Germinal center (tissue), 1 donor: ENCODE results near the gene RABEP1.

Experiments used
- DNase-seq: peaks from one replicate; pipeline ENCODE4 v3.0.0; 2012; ENCODE audit warnings: mixed read lengths, low spot score

The RABEP1 gene

DNA sequence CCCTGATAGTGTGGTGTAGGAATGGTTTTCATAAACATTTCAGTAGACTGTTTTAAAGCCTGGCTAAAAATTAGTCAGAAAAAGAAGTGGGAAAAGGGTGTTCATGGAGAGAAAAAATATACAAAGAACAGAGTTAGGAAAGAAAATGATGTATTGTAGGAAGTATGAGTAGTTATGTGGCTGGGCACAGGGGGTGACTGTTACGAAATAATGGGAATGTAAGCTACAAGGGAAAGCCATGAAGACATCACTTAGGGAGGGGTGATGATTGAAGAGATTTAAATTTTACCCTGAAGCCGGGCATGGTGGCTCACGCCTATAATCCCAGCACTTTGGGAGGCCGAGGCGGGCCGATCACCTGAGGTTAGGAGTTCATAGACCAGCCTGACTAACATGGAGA, 82.1 kb downstream of the RABEP1 start:
- DNase-seq: no peak

DNA sequence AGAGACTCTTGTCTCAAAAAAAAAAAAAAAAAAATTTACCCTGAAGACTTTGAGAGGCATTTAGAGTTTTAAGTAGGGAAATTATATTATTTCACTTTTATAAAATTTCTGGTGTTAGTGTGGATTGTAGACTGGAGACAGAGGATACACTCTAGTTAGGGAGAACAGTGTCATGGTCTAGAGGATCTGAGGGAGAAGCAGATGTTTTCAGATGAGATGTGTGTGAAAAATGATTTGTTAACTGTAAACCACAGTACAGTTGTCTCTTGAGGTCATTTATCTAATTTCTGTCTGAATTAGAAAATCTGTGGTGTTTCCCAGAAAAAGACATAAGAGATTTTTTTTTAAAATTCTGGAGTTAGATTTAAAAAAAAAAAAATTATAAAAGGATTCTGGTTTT, 82.6 kb downstream of the RABEP1 start:
- DNase-seq: no peak

GRCh38 chr17:5365831-5366230, 83.7 kb downstream of the RABEP1 start:
- no peak for DNase-seq

DNA sequence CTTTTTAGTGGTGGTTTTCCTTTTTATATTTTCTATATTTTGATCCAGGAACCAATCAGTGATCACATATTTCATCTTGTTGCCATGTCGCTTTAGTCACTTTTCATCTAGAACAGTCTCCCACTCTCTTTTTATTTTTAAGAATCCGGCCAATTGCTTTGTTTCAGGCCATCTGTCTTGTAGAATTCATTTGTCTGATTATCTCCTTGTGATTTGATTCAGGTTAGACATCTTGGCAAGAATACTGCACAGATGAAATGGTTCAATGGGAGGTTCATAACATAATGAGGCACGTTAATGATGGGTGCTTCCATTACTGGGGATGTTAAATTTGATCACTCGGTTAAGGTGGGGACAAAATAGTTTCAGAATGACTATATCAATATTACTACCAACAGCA, 88.3 kb downstream of the RABEP1 start:
- no peak for DNase-seq

- no peak for DNase-seq
Measured at GRCh38 chr17:5373112-5373511, 91.0 kb downstream of the RABEP1 start.

DNA sequence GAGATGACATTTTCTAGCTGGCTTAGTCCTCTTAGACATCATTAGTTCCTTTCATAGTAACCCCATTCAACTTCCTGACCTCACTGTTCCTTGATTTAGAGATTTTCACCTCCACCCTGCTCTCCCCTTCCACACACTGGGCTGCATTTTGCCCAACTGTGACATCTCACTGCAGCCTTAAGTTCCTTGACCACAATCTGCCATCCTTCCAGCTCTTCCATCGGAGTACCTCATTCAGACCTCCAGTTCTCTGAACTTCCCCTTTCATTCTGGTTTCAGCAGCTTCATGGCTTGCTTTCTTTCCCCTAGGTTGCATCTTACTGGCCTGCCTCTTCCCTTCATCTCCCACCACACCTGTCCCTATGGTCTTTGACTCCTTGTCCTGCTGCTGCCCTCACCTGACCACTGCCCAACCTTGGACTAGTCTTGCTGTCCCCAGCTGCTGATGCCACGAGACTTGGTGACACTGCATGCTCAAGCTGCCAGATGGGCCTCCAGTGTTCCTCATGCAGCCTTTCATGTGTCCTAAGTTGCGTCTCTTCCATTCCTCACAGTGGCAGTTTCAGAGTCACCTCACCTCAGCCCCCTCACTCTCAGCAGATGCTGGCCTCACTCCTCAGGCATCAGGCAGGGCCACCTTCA, 96.6 kb downstream of the RABEP1 start:
- DNase-seq: no peak

DNA sequence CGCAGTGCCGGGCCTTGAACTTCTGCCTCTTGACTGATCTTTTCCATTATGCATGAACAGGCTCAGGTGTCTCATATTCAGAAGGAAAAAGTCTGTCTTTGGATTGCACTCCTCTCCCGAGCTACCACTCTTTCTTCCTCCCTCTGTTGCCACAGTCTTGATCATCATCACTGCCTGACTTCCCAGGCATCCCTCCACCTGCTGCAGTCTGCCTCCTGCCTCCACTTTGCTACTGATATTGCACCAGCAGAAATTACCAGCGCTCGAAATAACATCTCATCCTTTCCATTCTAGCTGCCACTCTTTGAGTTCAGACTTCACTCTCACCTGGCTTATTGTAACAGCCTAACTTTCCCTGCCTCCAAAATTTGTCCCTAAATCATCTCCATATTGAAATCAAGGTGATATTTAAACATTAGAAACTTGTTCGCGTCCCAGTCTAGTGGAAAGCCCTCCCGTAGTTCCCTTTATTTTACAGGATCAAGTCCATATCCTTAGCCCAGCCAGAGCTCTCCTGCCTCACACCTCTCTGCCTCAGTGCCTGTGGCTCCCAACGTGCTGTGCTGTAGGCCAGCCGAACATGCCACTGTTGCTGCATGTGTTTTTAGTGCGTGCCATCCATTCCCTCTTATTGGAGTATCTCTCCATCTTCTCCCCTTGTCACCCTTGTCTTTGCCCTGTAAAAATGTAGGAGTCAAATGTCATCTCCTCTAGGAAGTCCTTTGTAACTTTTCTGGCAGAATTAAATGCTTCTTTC, 97.4 kb downstream of the RABEP1 start:
- no peak for DNase-seq

- no peak for DNase-seq
Measured at GRCh38 chr17:5380491-5381135, 98.5 kb downstream of the RABEP1 start.

GRCh38 chr17:5381542-5381941, 99.5 kb downstream of the RABEP1 start:
- no peak for DNase-seq

GRCh38 chr17:5391678-5392077, 109.6 kb downstream of the RABEP1 start:
- no peak for DNase-seq

GRCh38 chr17:5396612-5397011, 114.5 kb downstream of the RABEP1 start:
- DNase-seq: no peak

GRCh38 chr17:5399767-5400166, 117.7 kb downstream of the RABEP1 start:
- no peak for DNase-seq

DNA sequence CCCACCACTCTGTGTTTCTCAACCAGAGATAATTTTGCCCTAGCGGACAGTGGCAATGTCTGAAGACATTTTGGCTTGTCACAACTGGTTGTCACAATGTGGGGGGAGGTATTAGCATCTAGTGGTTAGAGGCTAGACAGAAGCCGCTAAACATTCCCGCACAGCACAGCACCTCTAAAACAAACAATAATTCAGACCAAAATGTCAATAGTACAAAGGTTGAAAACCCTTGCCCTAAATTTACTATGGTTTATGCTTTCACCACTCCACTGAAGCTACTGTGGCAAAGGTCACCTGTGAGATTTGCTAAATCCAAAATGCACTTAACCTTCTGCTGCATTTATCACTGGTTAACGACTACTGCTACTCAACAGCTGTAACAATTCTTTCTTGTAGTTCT, 123.3 kb downstream of the RABEP1 start:
- no peak for DNase-seq

- no peak for DNase-seq
Measured at GRCh38 chr17:5408186-5408585, 126.1 kb downstream of the RABEP1 start.

DNA sequence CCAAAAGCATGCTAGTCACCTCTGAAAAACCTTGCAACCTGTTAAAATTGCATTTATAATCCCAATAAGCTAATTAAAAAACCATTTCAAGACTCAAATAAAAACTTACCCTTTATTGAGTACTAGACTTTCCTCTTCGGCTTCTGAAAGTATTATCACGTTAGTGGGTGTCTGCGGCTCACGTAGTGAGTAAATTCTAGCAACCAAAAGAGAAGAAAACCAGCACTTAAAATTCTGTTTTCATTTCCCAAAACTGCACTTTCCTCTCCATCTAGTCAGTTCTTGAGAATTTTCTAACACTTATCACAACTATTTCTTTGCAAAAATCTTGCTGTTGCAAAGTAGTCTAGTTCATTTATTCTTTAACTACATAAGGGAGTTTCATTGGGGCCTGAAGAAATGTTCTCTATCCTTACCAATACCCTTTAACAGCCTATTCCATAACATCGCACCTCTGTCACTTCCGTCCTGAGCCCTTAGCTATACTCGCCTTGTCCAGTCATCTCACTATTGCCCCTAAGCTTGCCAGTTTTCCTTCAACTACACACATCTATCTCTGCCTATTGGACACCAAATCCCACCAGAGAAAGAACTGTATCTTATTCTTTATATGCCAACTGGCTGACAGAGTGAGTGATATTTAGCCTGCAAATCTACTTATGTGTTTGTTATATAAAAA, 128.6 kb downstream of the RABEP1 start:
- DNase-seq: no peak

- DNase-seq: no peak
Measured at GRCh38 chr17:5413682-5414081, 131.6 kb downstream of the RABEP1 start.

DNA sequence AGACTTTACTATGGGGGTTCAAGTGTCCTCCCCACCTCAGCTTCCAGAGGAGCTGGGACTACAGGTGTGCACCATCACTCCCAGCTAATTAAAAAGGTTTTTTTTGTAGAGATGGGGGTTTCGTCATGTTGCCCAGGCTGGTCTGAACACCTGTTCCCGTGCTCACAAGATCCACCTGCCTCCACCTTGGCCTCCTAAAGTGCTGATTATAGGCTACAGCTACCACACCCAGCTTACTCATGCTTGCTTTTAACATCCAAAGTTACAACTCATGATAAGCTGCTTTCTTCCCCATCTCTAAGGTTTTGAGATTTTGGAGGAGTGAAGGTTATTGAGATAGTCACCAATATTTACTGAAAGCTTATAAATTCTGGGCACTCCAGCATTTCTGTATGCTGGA, 134.8 kb downstream of the RABEP1 start:
- no peak for DNase-seq

DNA sequence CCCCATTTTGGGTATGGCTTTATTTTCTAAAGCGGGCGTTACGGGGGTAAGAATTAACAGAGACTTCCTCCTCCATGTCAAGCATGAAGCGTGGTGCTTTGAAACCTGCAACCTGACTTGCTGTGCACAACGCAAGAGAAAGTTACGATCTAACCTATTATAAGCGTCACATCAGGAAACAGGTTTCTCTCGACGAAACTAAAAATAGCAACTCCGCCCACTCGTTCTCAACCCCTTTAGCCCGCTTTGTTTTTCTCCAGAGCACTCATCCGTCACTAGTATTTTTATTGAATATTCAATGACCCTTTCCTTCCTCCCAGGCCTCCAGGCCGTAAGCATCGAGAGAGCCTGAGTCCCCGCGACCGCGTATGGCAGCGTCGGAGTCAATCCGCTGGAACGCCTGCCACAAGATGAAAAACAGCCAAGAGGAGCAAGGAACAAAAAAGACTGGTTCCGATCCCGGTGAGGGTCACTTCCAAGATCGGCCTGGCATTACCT, 136.8 kb downstream of the RABEP1 start:
- DNase-seq: peak; percentile 78

DNA sequence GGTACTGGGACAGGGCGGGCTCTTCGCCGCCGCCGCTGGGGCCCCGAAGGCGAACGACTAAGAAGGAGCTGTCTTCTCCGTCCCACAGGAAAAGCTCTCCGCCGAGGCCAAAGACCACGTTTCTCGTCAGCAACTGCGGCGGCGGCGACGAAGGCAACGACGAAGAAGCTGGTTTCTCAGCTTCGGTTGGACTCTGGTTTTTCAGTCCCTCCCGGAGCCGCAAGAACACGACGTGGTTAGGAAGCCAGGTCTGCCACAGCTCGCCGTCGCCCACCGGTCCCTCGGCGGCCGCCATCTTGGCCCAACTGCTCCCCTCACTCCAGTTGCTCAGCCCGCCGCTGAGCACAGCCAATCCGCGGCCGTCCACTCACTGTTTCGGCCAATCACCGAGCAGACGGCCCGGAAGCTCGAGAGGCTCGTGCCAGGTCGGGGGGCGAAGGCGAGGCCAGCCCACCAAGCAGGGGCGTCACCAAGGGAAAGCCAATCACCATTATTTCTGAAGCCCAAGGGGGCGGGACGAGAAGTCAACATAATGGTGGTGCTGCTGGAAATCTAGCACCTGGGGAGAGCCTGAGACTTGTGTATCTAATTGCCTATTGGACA, 137.4 kb downstream of the RABEP1 start, which contains the start of gene NUP88:
Gene NUP88 (minus strand): TSS at position 307 of the 603 bp plus-strand sequence. CDS start 12 bp downstream, at position 295.
- DNase-seq: peak; percentile 99

- DNase-seq: peak; percentile 87
Measured at GRCh38 chr17:5419959-5420653, 138.0 kb downstream of the RABEP1 start, which contains the start of gene RPAIN. RPAIN (plus strand) TSS chr17:5420182; CDS start chr17:5420211, 29 bp downstream.

- no peak for DNase-seq
Measured at GRCh38 chr17:5422505-5422904, 140.4 kb downstream of the RABEP1 start.
